NCI-H2029 treated with DMSO at 0.1 percent for 48 hours (cell line): ENCODE data around the gene CPNE7.

Experiments used
- DNase-seq: peaks from one replicate; lab custom pipeline; 2025; lab: John Stamatoyannopoulos, UW

Gene CPNE7

DNA sequence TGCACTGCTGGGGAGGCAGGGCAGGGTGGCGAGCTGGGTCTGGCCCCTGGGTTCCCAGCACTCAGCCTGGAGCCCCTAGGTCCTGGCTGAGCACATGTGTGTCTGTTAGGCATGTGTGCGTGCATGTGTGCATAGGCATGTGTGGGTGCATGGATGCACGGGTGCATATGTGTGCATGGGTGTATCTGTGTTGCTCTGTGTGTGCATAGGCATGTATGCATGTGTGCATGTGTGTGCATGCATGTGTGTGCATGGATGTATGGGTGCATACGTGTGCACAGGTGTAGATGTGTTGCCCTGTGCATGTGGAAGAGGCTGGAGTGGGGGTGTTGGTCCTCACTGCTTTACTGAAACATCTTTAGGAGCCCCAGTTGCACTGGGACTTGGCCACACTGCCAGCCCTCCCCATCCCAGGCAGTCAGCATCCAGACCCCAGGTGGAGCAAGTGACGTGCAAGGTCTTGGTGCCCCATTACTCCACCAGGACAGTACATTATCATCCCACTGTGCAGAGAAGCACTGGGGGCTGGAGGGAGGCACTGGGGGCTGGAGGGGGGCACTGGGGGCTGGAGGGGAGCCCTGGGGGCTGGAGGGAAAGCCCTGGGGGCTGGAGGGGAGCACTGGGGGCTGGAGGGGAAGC is 27.5 kb downstream of the CPNE7 start:
- DNase-seq = no peak

DNA sequence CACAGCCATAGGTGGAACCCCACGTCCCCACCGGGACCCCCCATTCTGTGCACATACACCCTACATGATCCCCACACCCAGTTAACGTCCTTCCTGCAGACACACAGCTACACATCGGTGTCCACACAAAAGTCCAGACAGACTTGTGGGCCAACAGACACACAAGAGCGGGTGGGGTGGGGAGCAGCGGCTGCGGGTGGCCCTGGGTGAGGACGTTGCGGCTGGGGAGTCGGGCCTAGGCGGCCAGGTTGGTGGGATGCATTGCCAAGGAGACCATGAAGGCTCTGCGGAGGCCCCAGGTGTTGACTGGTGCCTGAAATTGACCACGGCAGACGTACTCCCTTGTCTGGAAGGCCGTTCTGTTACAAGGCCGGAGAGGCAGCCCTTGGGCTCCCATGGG is 29.2 kb downstream of the CPNE7 start:
- DNase-seq = no peak

- no peak for DNase-seq
Measured at GRCh38 chr16:89605186-89605970, 29.8 kb downstream of the CPNE7 start.

- no peak for DNase-seq
Measured at GRCh38 chr16:89606006-89606405, 30.4 kb downstream of the CPNE7 start.

DNA sequence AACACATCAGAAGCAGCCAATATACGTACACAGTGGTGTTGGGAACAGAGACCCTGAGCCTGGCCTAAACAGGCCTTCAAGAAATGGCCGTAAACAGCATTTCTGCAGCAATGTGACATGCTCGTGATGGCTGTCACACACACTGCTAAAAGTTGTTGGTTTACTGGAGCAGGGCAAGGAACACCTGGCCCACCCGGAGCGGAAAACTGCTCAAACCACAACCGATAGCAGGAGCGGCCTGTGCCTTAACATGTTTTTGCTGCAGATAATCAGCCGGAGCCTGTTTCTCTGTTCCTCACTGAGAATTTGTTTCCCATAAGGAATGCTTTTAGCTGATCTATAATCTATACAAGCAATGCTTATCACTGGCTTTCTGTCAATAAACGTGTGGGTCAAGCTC is 31.9 kb downstream of the CPNE7 start:
- DNase-seq = no peak

DNA sequence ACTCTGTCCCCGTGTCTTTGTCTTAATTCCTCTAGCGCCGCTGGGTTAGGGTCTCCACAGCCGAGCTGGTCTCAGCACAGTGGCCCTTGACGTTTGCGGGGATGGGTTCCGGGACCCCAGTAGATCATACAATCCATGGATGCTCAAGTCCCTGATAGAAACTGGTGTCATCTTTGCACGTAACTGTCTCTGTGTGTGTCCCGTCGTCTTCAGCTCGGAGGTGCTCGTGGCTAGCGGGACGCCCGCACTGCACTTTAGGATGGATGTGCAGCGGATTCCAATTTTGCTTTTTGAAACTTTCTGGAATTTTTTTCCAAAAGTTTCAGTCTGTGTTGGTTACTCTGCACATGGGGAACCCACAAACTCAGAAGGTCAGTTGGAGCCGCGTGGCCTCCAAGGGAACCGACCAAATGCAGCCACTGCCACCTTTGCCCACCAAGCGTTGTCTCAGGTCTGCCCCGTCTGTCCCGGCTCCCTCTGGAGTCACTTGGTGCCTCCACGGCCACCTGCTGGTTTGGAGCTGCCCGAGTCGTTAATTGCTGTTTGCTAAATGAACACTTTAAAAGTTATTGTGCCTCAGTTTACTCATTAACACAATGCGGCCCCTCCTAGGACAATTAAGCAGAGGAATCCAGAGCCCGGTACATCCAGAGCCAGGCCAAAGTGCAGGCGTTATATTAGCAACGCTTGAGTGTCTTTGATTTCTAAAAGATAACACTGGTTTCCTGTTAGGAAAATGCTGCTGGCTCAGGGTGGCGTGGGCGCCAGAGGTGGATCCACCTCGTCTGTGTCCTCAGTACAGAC is 32.6 kb downstream of the CPNE7 start:
- no peak for DNase-seq

DNA sequence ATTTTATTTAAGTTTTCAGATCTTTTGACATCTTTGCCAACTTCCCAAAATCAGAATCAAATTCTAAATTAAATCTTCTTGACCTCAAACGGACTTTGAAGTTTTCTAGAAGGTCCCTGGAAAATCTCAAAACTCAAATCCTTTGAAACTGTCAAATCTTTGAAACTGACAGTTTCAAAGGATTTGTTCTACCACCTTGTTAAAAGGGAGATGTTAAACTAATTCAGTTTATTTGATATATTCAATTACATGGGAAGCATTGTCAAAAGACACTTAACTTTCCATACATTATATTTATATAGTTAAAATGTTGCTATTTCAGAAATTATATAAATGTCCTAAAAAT is 34.5 kb downstream of the CPNE7 start:
- no peak for DNase-seq

- DNase-seq = no peak
Measured at GRCh38 chr16:89612415-89613166, 37.0 kb downstream of the CPNE7 start.

- DNase-seq = no peak
Measured at GRCh38 chr16:89613231-89613953, 37.8 kb downstream of the CPNE7 start, which contains the start of gene DPEP1. Gene DPEP1 (plus strand): TSS chr16:89613642. CDS start chr16:89630411, 16,769 bp downstream.

DNA sequence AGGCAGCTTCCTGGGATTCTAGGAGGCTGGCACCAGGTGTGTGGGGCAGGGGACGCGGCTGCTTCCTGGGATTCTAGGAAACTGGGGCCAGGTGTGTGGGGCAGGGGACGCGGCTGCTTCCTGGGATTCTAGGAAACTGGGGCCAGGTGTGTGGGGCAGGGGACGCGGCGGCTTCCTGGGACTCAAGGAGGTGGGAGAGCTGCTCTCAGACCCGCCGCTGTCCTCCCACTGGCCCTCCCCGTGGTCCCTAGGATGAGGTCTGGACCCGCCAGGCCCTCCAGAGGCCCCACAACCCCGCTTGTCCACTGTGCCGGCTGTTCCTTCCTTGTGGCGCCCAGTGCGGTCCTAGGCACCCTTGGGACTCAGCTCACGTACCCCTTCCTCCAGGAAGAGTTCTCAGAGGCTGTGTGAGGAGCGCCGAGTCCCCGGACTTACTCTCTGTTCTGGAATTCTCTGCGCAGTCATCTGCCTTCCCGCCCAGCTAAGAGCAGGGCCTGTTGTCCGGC is 38.4 kb downstream of the CPNE7 start:
- no peak for DNase-seq

- DNase-seq = no peak
Measured at GRCh38 chr16:89615176-89615575, 39.6 kb downstream of the CPNE7 start.

DNA sequence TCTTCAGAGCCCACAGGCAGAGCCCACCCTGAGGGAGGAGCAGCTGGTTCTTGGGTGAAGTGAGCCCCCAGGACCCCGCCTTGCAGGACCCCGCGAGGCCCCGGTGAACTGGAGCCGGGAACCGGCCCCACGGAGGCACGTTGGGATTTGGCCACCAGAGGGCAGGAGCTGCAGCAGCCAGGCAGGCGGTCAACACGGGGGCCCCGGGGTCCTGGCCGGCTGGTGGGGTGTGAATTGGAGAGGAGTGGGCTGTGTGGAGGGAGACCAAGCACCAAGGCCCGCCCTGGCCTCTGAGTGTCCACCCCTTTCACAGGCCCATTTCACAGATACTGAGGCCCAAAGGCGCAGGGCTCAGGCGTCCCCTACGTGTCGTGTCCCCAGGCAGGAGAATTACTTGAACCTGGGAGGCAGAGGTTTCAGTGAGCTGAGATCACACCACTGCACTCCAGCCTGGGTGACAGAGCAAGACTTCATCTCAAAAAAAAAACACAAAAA is 40.1 kb downstream of the CPNE7 start:
- no peak for DNase-seq

DNA sequence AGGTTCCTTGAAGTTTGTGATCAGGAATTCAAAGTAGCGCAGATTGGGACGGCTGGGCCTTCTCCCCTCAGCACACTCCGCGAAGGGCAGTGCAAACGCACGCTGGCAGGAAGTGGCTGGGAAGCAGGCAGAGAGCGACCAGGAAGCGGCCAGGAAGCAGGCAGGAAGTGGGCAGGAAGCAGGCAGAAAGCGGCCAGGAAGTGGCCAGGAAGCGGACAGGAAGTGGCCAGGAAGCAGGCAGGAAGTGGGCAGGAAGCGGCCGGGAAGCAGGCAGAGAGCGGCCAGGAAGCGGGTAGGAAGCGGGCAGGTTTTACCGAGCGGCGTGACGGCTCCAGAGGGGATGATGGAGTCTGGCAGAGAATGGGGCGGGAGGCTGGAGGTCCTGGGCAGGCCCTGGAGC is 41.1 kb downstream of the CPNE7 start:
- no peak for DNase-seq

GRCh38 chr16:89617036-89617435 is 41.5 kb downstream of the CPNE7 start:
- DNase-seq = no peak

DNA sequence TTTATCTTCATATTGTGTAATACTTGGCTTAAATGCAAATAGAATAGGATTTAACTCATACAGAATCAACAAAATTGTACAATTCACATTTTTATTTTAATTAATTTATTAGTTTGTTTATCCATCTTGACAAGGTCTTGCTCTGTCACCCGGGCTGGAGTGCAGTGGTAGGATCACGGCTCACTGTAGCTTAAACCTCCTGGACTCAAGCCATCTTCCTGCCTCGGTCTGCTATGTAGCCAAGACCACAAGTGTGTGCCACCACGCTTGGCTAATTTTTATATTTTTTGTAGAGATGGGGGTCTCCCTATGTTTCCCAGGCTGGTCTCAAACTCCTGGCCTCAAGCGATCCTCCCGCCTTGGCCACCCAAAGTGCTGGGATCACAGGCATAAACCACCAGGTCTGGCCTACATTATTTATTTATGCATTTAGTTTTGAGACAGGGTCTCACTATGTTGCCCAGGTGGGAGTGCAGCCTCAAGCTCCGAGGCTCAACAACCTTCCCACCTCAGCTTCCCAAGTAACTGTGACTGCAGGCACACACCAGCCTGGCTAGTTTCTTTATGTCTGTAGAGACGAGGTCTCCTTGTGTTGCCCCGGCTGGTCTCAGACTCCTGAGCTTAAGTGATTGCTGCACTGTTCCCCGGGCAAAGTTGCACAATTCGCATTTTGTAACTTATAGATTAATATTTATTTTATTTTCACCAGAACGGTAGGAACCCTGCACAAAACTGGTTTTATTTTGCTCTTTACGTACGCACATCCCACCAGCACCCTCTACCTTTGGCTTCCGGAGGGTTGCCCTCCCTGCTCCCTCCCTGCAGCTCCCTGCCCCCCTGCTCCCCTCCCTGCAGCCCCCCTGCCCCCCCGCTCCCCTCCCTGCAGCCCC is 42.8 kb downstream of the CPNE7 start:
- no peak for DNase-seq

DNA sequence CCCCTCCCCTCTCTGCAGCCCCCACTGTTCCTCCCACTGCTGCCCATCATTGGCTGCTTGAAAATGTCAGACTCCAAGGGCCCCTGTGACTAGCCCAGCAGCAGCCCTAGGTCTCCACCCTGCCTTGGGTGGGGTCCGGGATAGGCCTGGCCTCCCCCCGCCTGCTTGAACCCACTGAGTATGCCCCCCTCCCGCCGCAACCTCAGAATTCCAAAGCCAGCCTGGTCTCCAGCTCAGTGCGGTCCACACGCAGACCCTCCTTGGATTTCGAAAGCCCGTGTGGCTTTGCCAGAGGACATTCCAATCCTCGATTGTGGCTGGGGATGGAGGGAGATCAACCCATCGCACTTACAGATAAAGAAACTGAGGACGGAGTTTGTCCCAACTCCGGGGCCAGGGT is 44.3 kb downstream of the CPNE7 start:
- DNase-seq = no peak

DNA sequence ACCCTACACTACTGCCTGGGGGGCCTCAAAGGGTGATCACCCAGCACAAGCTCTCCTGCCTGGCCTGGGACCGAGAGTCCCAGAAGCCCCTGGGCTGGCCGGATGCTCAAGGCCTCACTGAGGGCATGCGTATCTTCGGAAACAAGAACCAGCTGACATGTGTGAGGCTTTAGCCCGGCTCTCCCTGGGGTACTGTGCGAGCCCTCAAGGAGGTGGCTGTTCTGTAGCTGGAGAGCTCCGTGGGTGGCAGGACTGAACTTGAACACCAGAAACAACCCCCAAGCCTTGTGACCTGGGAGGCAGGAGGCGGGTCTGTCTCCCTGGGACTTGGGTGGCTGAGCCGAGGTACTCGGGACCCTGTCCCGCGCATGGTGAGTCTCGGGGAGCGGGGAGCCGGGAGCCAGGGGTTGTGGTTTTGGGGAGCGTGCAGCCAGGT is 44.9 kb downstream of the CPNE7 start:
- DNase-seq = no peak

GRCh38 chr16:89621136-89621697 is 45.7 kb downstream of the CPNE7 start:
- no peak for DNase-seq

- no peak for DNase-seq
Measured at GRCh38 chr16:89621698-89622409, 46.3 kb downstream of the CPNE7 start.
